ENCODE data around the gene NAA25.

The NAA25 gene

GRCh38 chr12:111991535-111991934, 117.0 kb downstream of the NAA25 start:
- H3K27ac ChIP-seq (ENCODE audit: low read depth, low read length): no peak overlapping the region
- no peaks in the 10 kb centered on the region for H3K9me3 ChIP-seq (ENCODE audit: control insufficient read depth in 5 of 5, low read length in 5 of 5)
- H3K9ac ChIP-seq (ENCODE audit: low read length in 5 of 5): no peak overlapping the region
- H3K27me3 ChIP-seq (ENCODE audit: control insufficient read depth in 5 of 5, insufficient read depth in 4 of 5, low read length in 5 of 5): no peaks in the 10 kb centered on the region
- peaks cover 0 to 12% (median 2%) of the 10 kb centered on the region in 5 donors for H3K36me3 ChIP-seq (ENCODE audit: control insufficient read depth in 5 of 5, insufficient read depth in 5 of 5, low read length in 5 of 5)
- H3K4me3 ChIP-seq (ENCODE audit: low read depth in 1 of 5, low read length in 5 of 5): no peak overlapping the region
- H3K4me1 ChIP-seq (ENCODE audit: control insufficient read depth in 5 of 5, insufficient read depth in 5 of 5, low read length in 5 of 5): peaks cover 0 to 8% (median 0%) of the 10 kb centered on the region in 5 donors

GRCh38 chr12:111984820-111985219, 123.8 kb downstream of the NAA25 start:
- H3K9me3 ChIP-seq (ENCODE audit: control insufficient read depth in 5 of 5, low read length in 5 of 5): no peaks in the 10 kb centered on the region
- H3K4me1 ChIP-seq (ENCODE audit: control insufficient read depth in 5 of 5, insufficient read depth in 5 of 5, low read length in 5 of 5): no peaks in the 10 kb centered on the region
- no peak overlapping the region for H3K9ac ChIP-seq (ENCODE audit: low read length in 5 of 5)
- H3K4me3 ChIP-seq (ENCODE audit: low read depth in 1 of 5, low read length in 5 of 5): no peak overlapping the region
- peaks cover 0 to 8% (median 2%) of the 10 kb centered on the region in 5 donors for H3K36me3 ChIP-seq (ENCODE audit: control insufficient read depth in 5 of 5, insufficient read depth in 5 of 5, low read length in 5 of 5)
- no peak overlapping the region for H3K27ac ChIP-seq (ENCODE audit: low read depth, low read length)
- H3K27me3 ChIP-seq (ENCODE audit: control insufficient read depth in 5 of 5, insufficient read depth in 4 of 5, low read length in 5 of 5): no peaks in the 10 kb centered on the region

GRCh38 chr12:111981987-111982386, 126.6 kb downstream of the NAA25 start:
- Histone ChIP-seq H3K9ac (ENCODE audit: low read length in 5 of 5) (no peak overlapping the region), H3K4me1 (ENCODE audit: control insufficient read depth in 5 of 5, insufficient read depth in 5 of 5, low read length in 5 of 5) (no peaks in the 10 kb centered on the region), H3K27me3 (ENCODE audit: control insufficient read depth in 5 of 5, insufficient read depth in 4 of 5, low read length in 5 of 5) (no peaks in the 10 kb centered on the region), H3K9me3 (ENCODE audit: control insufficient read depth in 5 of 5, low read length in 5 of 5) (no peaks in the 10 kb centered on the region), H3K4me3 (ENCODE audit: low read depth in 1 of 5, low read length in 5 of 5) (no peak overlapping the region), H3K36me3 (ENCODE audit: control insufficient read depth in 5 of 5, insufficient read depth in 5 of 5, low read length in 5 of 5) (peaks cover 0 to 6% (median 0%) of the 10 kb centered on the region in 5 donors), H3K27ac (ENCODE audit: low read depth, low read length) (no peak overlapping the region)

- no peak overlapping the region for H3K4me3 ChIP-seq (ENCODE audit: low read depth in 1 of 5, low read length in 5 of 5)
- no peaks in the 10 kb centered on the region for H3K27me3 ChIP-seq (ENCODE audit: control insufficient read depth in 5 of 5, insufficient read depth in 4 of 5, low read length in 5 of 5)
- no peaks in the 10 kb centered on the region for H3K9me3 ChIP-seq (ENCODE audit: control insufficient read depth in 5 of 5, low read length in 5 of 5)
- peaks cover 0 to 6% (median 0%) of the 10 kb centered on the region in 5 donors for H3K36me3 ChIP-seq (ENCODE audit: control insufficient read depth in 5 of 5, insufficient read depth in 5 of 5, low read length in 5 of 5)
- H3K27ac ChIP-seq (ENCODE audit: low read depth, low read length): no peak overlapping the region
- no peak overlapping the region for H3K9ac ChIP-seq (ENCODE audit: low read length in 5 of 5)
- H3K4me1 ChIP-seq (ENCODE audit: control insufficient read depth in 5 of 5, insufficient read depth in 5 of 5, low read length in 5 of 5): no peaks in the 10 kb centered on the region
These were observed 128.0 kb downstream of the NAA25 start for GRCh38 chr12:111980598-111980997.

- H3K9ac ChIP-seq (ENCODE audit: low read length in 5 of 5): no peak overlapping the region
- no peaks in the 10 kb centered on the region for H3K9me3 ChIP-seq (ENCODE audit: control insufficient read depth in 5 of 5, low read length in 5 of 5)
- no peak overlapping the region for H3K4me3 ChIP-seq (ENCODE audit: low read depth in 1 of 5, low read length in 5 of 5)
- H3K36me3 ChIP-seq (ENCODE audit: control insufficient read depth in 5 of 5, insufficient read depth in 5 of 5, low read length in 5 of 5): peaks cover 0 to 6% (median 0%) of the 10 kb centered on the region in 5 donors
- H3K27me3 ChIP-seq (ENCODE audit: control insufficient read depth in 5 of 5, insufficient read depth in 4 of 5, low read length in 5 of 5): no peaks in the 10 kb centered on the region
- H3K27ac ChIP-seq (ENCODE audit: low read depth, low read length): no peak overlapping the region
- no peaks in the 10 kb centered on the region for H3K4me1 ChIP-seq (ENCODE audit: control insufficient read depth in 5 of 5, insufficient read depth in 5 of 5, low read length in 5 of 5)
These were observed 130.0 kb downstream of the NAA25 start for GRCh38 chr12:111978545-111978944.

GRCh38 chr12:111976860-111977259, 131.7 kb downstream of the NAA25 start:
- Histone ChIP-seq H3K4me3 (ENCODE audit: low read depth in 1 of 5, low read length in 5 of 5) (no peak overlapping the region), H3K27me3 (ENCODE audit: control insufficient read depth in 5 of 5, insufficient read depth in 4 of 5, low read length in 5 of 5) (no peaks in the 10 kb centered on the region), H3K9ac (ENCODE audit: low read length in 5 of 5) (no peak overlapping the region), H3K4me1 (ENCODE audit: control insufficient read depth in 5 of 5, insufficient read depth in 5 of 5, low read length in 5 of 5) (no peaks in the 10 kb centered on the region), H3K27ac (ENCODE audit: low read depth, low read length) (no peak overlapping the region), H3K36me3 (ENCODE audit: control insufficient read depth in 5 of 5, insufficient read depth in 5 of 5, low read length in 5 of 5) (peaks cover 0 to 6% (median 0%) of the 10 kb centered on the region in 5 donors), H3K9me3 (ENCODE audit: control insufficient read depth in 5 of 5, low read length in 5 of 5) (peaks cover 0 to under 1% (median 0%) of the 10 kb centered on the region in 5 donors)

All from subcutaneous abdominal adipose tissue (tissue), 5 donors.